ENCODE results near the gene DNASE1L3. TPM values are rescaled to one million over a fixed set of nuclear protein-coding genes. Genes with fewer than 3 reads are reported as not detected.
A peak's percentile ranks its signal among the peaks of the same experiment; 100 is the strongest.
"Not testable (repeated sequence)": the region's sequence is repeated elsewhere in the genome, so short reads cannot be mapped to it uniquely, and the experiment has no call there.

The DNASE1L3 gene
- total RNA-seq, 1 donor from 2014 or later = 10.0 TPM

DNA sequence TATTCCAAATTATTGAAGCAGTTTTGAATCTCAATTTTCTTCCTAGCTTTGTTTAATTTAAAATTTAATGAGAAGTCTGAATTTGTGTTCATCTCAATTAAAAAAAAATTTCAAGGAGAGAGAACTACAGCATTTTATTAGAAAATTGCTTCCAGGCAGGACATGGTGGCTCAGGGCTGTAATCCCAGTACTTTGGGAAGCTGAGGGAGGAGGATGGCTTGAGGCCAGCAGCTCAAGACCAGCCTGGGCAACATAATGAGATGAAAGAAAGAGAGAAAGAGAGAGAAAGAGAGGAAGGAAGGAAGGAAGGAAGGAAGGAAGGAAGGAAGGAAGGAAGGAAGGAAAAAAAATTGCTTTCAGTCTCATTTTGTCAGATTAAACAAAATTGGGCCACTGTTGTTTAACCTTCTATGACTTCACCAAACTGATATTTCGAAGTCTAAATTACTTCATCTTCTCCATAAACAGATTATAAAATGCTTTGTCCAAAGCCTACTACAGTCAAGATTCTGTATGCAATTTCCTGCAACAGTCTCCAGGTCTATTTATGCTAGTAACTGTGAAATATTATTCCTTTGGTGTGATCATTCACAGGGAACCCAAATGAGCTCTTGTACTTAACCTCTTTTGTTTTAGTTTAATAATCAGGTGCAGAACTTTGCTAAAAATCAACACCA lies 20.2 kb upstream of the DNASE1L3 start:
- intact Hi-C loops (cut with DNase I) = no loop called here
- TF ChIP-seq, protein P1, sequence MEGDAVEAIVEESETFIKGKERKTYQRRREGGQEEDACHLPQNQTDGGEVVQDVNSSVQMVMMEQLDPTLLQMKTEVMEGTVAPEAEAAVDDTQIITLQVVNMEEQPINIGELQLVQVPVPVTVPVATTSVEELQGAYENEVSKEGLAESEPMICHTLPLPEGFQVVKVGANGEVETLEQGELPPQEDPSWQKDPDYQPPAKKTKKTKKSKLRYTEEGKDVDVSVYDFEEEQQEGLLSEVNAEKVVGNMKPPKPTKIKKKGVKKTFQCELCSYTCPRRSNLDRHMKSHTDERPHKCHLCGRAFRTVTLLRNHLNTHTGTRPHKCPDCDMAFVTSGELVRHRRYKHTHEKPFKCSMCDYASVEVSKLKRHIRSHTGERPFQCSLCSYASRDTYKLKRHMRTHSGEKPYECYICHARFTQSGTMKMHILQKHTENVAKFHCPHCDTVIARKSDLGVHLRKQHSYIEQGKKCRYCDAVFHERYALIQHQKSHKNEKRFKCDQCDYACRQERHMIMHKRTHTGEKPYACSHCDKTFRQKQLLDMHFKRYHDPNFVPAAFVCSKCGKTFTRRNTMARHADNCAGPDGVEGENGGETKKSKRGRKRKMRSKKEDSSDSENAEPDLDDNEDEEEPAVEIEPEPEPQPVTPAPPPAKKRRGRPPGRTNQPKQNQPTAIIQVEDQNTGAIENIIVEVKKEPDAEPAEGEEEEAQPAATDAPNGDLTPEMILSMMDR (IDR thresholded peaks at IDR 0.05) = no peak
- no peaks in the 10 kb centered on the region for H3K4me1 ChIP-seq
- no peak overlapping the region for H3K27ac ChIP-seq
- no peaks in the 10 kb centered on the region for H3K9me3 ChIP-seq
- no peak for DNase-seq (ENCODE audit: low spot score in 2 of 2)
- H3K4me3 ChIP-seq = no peak overlapping the region
- no peaks in the 10 kb centered on the region for H3K36me3 ChIP-seq
- H3K27me3 ChIP-seq = no peaks in the 10 kb centered on the region

DNA sequence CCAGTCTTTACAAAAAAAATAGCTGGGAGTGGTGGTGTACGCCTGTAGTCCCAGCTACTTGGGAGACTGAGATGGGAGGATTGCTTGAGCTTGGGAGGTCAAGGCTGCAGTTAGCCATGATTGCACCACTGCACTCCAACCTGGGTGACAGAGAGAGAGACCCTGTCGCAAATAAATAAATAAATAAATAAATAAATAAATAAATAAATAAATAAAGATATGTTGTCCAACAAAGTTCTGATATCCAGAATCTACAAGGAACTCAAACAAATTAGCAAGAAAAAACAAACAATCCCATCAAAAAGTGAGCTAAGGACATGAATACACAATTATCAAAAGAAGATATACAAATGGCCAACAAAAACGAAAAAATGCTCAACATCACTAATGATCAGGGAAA lies 17.2 kb upstream of the DNASE1L3 start:
- H3K36me3 ChIP-seq; H3K4me3 ChIP-seq; H3K27me3 ChIP-seq; DNase-seq (ENCODE audit: low spot score in 2 of 2); intact Hi-C loops (cut with DNase I); H3K4me1 ChIP-seq; H3K27ac ChIP-seq; H3K9me3 ChIP-seq: not testable (repeated sequence)

DNA sequence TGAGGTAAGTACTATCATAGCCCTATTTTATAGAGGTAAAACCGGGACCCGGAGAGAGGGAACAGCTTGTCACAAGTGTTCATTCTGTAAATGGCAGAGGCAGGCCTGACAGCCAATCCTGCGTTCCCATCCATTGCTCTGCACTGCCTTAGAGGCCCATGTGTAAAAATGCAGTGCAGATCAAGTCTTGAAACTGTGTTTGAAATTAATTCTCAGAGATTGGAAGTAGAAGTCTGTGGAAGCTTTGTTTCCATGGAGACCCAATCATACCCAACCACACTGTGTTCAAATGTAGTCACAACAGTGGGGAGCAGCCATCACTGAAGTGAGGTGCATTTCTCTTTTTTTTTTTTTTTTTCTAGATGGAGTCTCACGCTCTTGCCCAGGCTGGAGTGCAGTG lies 13.1 kb upstream of the DNASE1L3 start:
- TF ChIP-seq, protein P1 (IDR thresholded peaks at IDR 0.05) = no peak

DNA sequence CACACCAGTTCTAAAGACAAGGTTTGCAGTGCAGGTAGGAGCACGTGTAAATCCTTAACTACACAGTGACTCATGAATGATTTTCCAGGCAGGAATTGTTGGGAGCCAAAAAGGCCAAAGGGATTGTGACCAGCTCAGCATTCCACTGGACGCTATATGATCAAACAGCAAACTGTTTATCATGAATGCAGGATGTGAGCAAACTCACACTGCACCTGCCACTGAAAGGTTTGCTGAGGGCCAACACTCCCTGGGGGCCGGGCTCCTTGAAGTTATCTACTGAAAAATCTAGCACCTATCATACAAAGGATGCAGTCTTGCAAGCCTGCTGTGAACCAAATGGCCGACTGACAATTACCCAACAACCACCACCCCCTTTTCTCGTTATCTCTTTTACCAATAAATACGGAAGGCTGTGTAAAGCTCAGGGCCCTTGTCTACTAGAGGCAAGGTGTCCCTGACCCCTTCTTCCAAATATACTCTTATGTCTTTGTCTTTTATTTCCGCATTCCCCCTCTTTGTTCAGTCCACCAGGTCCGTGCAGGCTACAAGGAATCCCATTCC lies 11.5 kb upstream of the DNASE1L3 start:
- no peaks in the 10 kb centered on the region for H3K36me3 ChIP-seq
- intact Hi-C loops (cut with DNase I) = no loop called here
- TF ChIP-seq, protein P1 (IDR thresholded peaks at IDR 0.05) = no peak
- DNase-seq (ENCODE audit: low spot score in 2 of 2) = no peak
- H3K9me3 ChIP-seq = no peaks in the 10 kb centered on the region
- H3K27me3 ChIP-seq = no peaks in the 10 kb centered on the region
- no peaks in the 10 kb centered on the region for H3K4me1 ChIP-seq
- no peak overlapping the region for H3K27ac ChIP-seq
- no peak overlapping the region for H3K4me3 ChIP-seq

More for the DNA sequence above, 13.1 kb upstream of the DNASE1L3 start:
- Histone ChIP-seq H3K9me3 (no peaks in the 10 kb centered on the region), H3K36me3 (no peaks in the 10 kb centered on the region), H3K27me3 (no peaks in the 10 kb centered on the region), H3K4me3 (no peak overlapping the region), H3K27ac (no peak overlapping the region), H3K4me1 (no peaks in the 10 kb centered on the region)
- DNase-seq (ENCODE audit: low spot score in 2 of 2) = no peak
- intact Hi-C loops (cut with DNase I) = no loop called here

DNA sequence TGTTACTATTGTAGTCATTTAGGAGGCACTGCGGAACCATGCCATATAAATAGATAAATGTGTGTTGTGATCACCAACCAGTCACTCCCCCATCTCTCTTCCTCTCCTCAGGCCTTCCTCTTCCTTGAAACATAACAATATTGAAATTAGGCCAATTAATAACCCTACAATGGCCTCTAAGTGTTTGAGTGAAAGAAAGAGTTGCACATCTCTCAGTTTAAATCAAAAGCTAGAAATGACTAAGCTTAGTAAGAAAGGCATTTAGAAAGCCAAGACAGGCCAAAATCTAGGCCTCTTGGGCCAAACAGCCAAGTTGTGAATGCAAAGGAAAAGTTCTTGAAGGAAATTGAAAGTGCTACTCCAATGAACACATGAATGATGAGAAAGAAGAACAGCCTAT lies 8.1 kb upstream of the DNASE1L3 start:
- DNase-seq (ENCODE audit: low spot score in 2 of 2) = no peak
- intact Hi-C loops (cut with DNase I) = no loop called here
- H3K4me1 ChIP-seq = no peaks in the 10 kb centered on the region
- no peak overlapping the region for H3K27ac ChIP-seq
- no peaks in the 10 kb centered on the region for H3K9me3 ChIP-seq
- H3K4me3 ChIP-seq = no peak overlapping the region
- H3K27me3 ChIP-seq = no peaks in the 10 kb centered on the region
- no peaks in the 10 kb centered on the region for H3K36me3 ChIP-seq
- TF ChIP-seq, protein P1 (IDR thresholded peaks at IDR 0.05) = no peak

DNA sequence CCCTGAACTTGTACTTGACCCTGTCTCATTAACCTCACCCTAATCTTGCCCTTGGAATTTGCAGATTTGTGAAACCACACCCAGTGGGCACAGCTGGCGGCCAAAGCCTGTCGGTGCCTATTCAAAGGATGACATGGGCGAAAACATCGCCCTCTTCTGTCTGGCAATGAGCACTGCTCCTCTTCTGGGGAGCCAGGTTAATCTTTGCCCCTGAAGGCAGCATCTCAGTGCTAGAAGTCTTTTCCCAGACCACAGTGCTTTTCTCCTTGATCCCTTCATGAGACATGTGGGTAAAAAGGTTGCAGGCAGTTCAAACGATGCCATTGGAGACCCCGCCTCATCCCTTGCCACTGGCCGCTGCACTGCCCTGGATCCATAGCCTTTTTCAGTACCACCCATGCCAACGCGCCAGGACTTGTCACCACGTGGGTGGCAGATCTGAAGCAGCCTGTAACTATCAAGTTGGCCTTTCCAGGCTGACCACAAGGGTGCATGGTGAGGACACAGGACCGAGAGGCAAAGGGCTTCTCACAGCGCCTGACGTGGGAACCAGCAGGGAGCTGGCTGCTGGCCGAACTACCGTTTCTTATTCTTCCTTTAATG lies 6.5 kb upstream of the DNASE1L3 start:
- TF ChIP-seq, protein P1 (IDR thresholded peaks at IDR 0.05) = peak; percentile 49 to 78 (median 62)
- no peak overlapping the region for H3K27ac ChIP-seq
- H3K36me3 ChIP-seq = no peaks in the 10 kb centered on the region
- H3K9me3 ChIP-seq = no peaks in the 10 kb centered on the region
- intact Hi-C loops (cut with DNase I) = loop anchor here (1.0 to 2.0 kb wide), 4 partner anchors 20 to 209 kb away; partner anchors contain the start of genes ABHD6 and FLNB
- DNase-seq (ENCODE audit: low spot score in 2 of 2) = peak; percentile 58 to 86
- no peak overlapping the region for H3K4me3 ChIP-seq
- H3K27me3 ChIP-seq = no peaks in the 10 kb centered on the region
- H3K4me1 ChIP-seq = no peaks in the 10 kb centered on the region

Measured in ascending aorta (tissue), 2 donors.